IMR-90 (cell line): ENCODE measurements around the gene EPB41L3. TPM values are rescaled to one million over a fixed set of nuclear protein-coding genes. Genes with fewer than 3 reads are reported as not detected.

ENCODE experiments used
- ATAC-seq: fragments of 200-7000 bp; cut with Tn5 transposase; 2 replicates; pipeline ENCODE4 v1.9.1; 2020; ENCODE audit warnings: low read depth, mild to moderate bottlenecking, moderate library complexity
- BruUV-seq: library from RNA; stranded (reverse); fragments of 400-500 nt; replicated peaks from 2 replicates; lab custom pipeline; 2021; lab: Mats Ljungman, UMichigan
- CTCF ChIA-PET: fragments of 300-600 bp; formaldehyde crosslinking; extraction: SDS; loops from one replicate; lab custom pipeline; 2021; ENCODE audit warnings: antibody characterized with exemption; lab: Yijun Ruan, JAX
- POLR2A ChIA-PET: fragments of 300-600 bp; sonication (Branson Sonifier 250); formaldehyde crosslinking; loops from one replicate; lab custom pipeline; 2022; ENCODE audit warnings: antibody characterized with exemption; ENCODE audit not compliant: unreplicated experiment; lab: Charles Lee
- DNase-seq: peaks from one replicate; pipeline ENCODE4 v3.0.0; 2013
- H2AFZ ChIP-seq: replicated peaks from 2 replicates; pipeline ENCODE3; 2013; ENCODE audit warnings: low read length, mild to moderate bottlenecking; ENCODE audit not compliant: poor library complexity
- H2AK5ac ChIP-seq: 2 replicates; pipeline ENCODE4 v1.6.1; 2013; ENCODE audit warnings: low read depth, low read length, inconsistent platforms
- H2AK9ac ChIP-seq: replicated peaks from 2 replicates; pipeline ENCODE3; 2013; ENCODE audit warnings: mild to moderate bottlenecking, low read depth, low read length, moderate library complexity; ENCODE audit not compliant: poor library complexity
- H2BK120ac ChIP-seq: 2 replicates; pipeline ENCODE4 v1.6.1; 2013; ENCODE audit warnings: low read depth, low read length, inconsistent platforms
- H2BK15ac ChIP-seq: 3 replicates; pipeline ENCODE4 v1.6.1; 2013; ENCODE audit warnings: low read depth, low read length, inconsistent platforms
- H2BK20ac ChIP-seq: 2 replicates; pipeline ENCODE4 v1.6.1; 2013; ENCODE audit warnings: low read depth, mild to moderate bottlenecking, inconsistent platforms, low read length, moderate library complexity
- H2BK5ac ChIP-seq: 2 replicates; pipeline ENCODE4 v1.6.1; 2013; ENCODE audit warnings: mild to moderate bottlenecking, low read depth, low read length, inconsistent platforms; ENCODE audit not compliant: poor library complexity, severe bottlenecking
- H3K14ac ChIP-seq: replicated peaks from 2 replicates; pipeline ENCODE4 v1.6.1; 2013; ENCODE audit warnings: low read depth, low read length, inconsistent platforms
- H3K18ac ChIP-seq: 2 replicates; pipeline ENCODE4 v1.6.1; 2013; ENCODE audit warnings: low read depth, low read length, control low read depth
- H3K23ac ChIP-seq: 2 replicates; pipeline ENCODE4 v1.6.1; 2013; ENCODE audit warnings: low read depth, low read length, inconsistent platforms
- H3K27ac ChIP-seq: 2 replicates; pipeline ENCODE4 v1.5.1; 2013; ENCODE audit warnings: mild to moderate bottlenecking, control low read depth, low read length; ENCODE audit not compliant: insufficient read depth
- H3K27me3 ChIP-seq: 2 replicates; pipeline ENCODE4 v1.6.1; 2013; ENCODE audit warnings: low read length; ENCODE audit not compliant: control insufficient read depth, insufficient read depth
- H3K36me3 ChIP-seq: 2 replicates; pipeline ENCODE4 v1.6.1; 2013; ENCODE audit warnings: low read length, mixed read lengths; ENCODE audit not compliant: control insufficient read depth, insufficient read depth
- H3K4ac ChIP-seq: 2 replicates; pipeline ENCODE4 v1.6.1; 2013; ENCODE audit warnings: low read depth, low read length, inconsistent platforms
- H3K4me1 ChIP-seq: 2 replicates; pipeline ENCODE4 v1.6.1; 2013; ENCODE audit warnings: low read length, mixed read lengths; ENCODE audit not compliant: control insufficient read depth, insufficient read depth
- H3K4me2 ChIP-seq: 2 replicates; pipeline ENCODE4 v1.6.1; 2013; ENCODE audit warnings: low read depth, mild to moderate bottlenecking, control low read depth, low read length, moderate library complexity
- H3K4me3 ChIP-seq: 2 replicates; pipeline ENCODE4 v1.5.1; 2013; ENCODE audit warnings: low read depth, mild to moderate bottlenecking, control low read depth, low read length, moderate library complexity; ENCODE audit not compliant: insufficient read depth
- H3K56ac ChIP-seq: 2 replicates; pipeline ENCODE4 v1.6.1; 2013; ENCODE audit warnings: low read length, inconsistent platforms; ENCODE audit not compliant: insufficient read depth; ENCODE audit errors: extremely low read depth
- H3K79me1 ChIP-seq, 2 experiments: 2 replicates each; pipeline ENCODE4 v1.6.1; 2013; ENCODE audit warnings: low read length in 2 of 2, inconsistent platforms in 1 of 2, low read depth in 1 of 2
- H3K9ac ChIP-seq: 2 replicates; pipeline ENCODE4 v1.6.1; 2013; ENCODE audit warnings: low read depth, low read length, control low read depth
- H3K9me1 ChIP-seq: 2 replicates; pipeline ENCODE4 v1.6.1; 2013; ENCODE audit warnings: low read length, inconsistent platforms; ENCODE audit not compliant: insufficient read depth
- H3K9me3 ChIP-seq: 2 replicates; pipeline ENCODE4 v1.6.1; 2013; ENCODE audit warnings: low read length; ENCODE audit not compliant: control insufficient read depth, insufficient read depth
- H4K20me1 ChIP-seq: 2 replicates; pipeline ENCODE4 v1.6.1; 2013; ENCODE audit warnings: low read length, inconsistent platforms; ENCODE audit not compliant: insufficient read depth
- H4K5ac ChIP-seq: 2 replicates; pipeline ENCODE4 v1.6.1; 2013; ENCODE audit warnings: mild to moderate bottlenecking, low read depth, low read length, control low read depth
- H4K8ac ChIP-seq, 2 experiments: 2 replicates each; pipeline ENCODE4 v1.6.1; 2013; ENCODE audit warnings: low read depth in 2 of 2, low read length in 2 of 2, control low read depth in 1 of 2, inconsistent platforms in 1 of 2
- H4K91ac ChIP-seq: 2 replicates; pipeline ENCODE4 v1.6.1; 2013; ENCODE audit warnings: low read depth, low read length, inconsistent platforms; ENCODE audit not compliant: insufficient read depth
- CEBPB ChIP-seq: IDR thresholded peaks from 2 replicates; pipeline ENCODE4 v1.6.1; 2012; ENCODE audit warnings: low read depth, low read length, improper control_type of control experiment
- RCOR1 ChIP-seq: IDR thresholded peaks from 2 replicates; pipeline ENCODE4 v1.6.1; 2012; ENCODE audit warnings: mild to moderate bottlenecking, low read length, improper control_type of control experiment; ENCODE audit not compliant: insufficient replicate concordance
- USF2 ChIP-seq: fragments of 150-350 bp; IDR thresholded peaks from 2 replicates; pipeline ENCODE4 v1.6.1; 2017; ENCODE audit warnings: mild to moderate bottlenecking, antibody characterized with exemption, low read length, low read depth
- WGBS, 2 experiments: methylation state at CpG; one replicate each; pipeline versions ENCODE4 v1.1.5 to v1.1.7; 2013; ENCODE audit warnings: missing lambda C conversion rate in 2 of 2; ENCODE audit not compliant: insufficient read length in 1 of 2; ENCODE audit errors: extremely low coverage in 2 of 2; 5-methylcytosine and 5-hydroxymethylcytosine counted together
- dilution Hi-C: fragments of 300-500 bp; cut with HindIII; formaldehyde crosslinking; loops from one replicate; pipeline ENCODE4 v1.14.3; 2018; ENCODE audit warnings: low sequenced_read_pairs; ENCODE audit not compliant: unreplicated experiment
- in situ Hi-C: fragments of 300-500 bp; cut with MboI; formaldehyde crosslinking; loops from 3 replicates; pipeline ENCODE4 v1.14.3; 2019; ENCODE audit warnings: low sequenced_read_pairs, inconsistent platforms, mixed read lengths
- intact Hi-C: fragments of 100-400 bp; cut with micrococcal nuclease; formaldehyde crosslinking; loops from 2 replicates; pipeline ENCODE4 v1.10.0; 2022
- polyA plus RNA-seq, 3 experiments: library from polyadenylated mRNA; depleted of rRNA; stranded (reverse); fragments of >200 nt; gene quantifications; 2 replicates each; pipeline ENCODE4 v1.2.3, GENCODE V29; 2012; ENCODE audit warnings: low replicate concordance in 1 of 3
- total RNA-seq: library from RNA; depleted of rRNA; stranded (reverse); fragments of >200 nt; gene quantifications from 2 replicates; pipeline ENCODE4 v1.2.3, GENCODE V29; 2012

Gene EPB41L3
- total and polyA plus RNA-seq, 2 of the 4 experiments (the other 2 are of a cell fraction), result 36.6 to 70.3 TPM

GRCh38 chr18:5498452-5498851 lies 45.3 kb downstream of the EPB41L3 start:
- Histone ChIP-seq H2BK15ac (no peak overlapping the region), H3K9ac (no peak overlapping the region), H2BK5ac (no peak overlapping the region), H3K27ac (no peak overlapping the region), H2AFZ (no peak overlapping the region), H3K36me3 (no peaks in the 10 kb centered on the region), H3K56ac (no peak overlapping the region), H3K18ac (no peak overlapping the region), H2AK5ac (no peak overlapping the region), H4K5ac (no peak overlapping the region), H2AK9ac (no peak overlapping the region), H4K8ac (no peak overlapping the region), H3K9me3 (no peaks in the 10 kb centered on the region), H4K20me1 (peaks cover 10% of the 10 kb centered on the region; the same call in 1 of the 2 replicates), H3K79me1 (peaks cover 4 to 27% of the 10 kb centered on the region in 2 experiments), H2BK20ac (no peak overlapping the region), H3K4me2 (no peak overlapping the region), H4K91ac (no peak overlapping the region), H2BK120ac (no peak overlapping the region), H3K4ac (no peak overlapping the region), H3K27me3 (no peaks in the 10 kb centered on the region), H3K4me3 (no peak overlapping the region), H3K23ac (no peak overlapping the region), H3K9me1 (0 out of 2 replicates have a peak, but pooled peaks cover 2% of the 10 kb centered on the region), H3K14ac (no peak overlapping the region), H3K4me1 (no peaks in the 10 kb centered on the region)
- DNase-seq (no peak), ATAC-seq (no peak)
- intact Hi-C loops (no loop called here), dilution Hi-C loops (no loop called here), in situ Hi-C loops (no loop called here)
- POLR2A ChIA-PET, result no interaction called here
- TF ChIP-seq CEBPB (no peak), RCOR1 (no peak), USF2 (no peak)
- CTCF ChIA-PET, result no interaction called here
- WGBS, 2 experiments, result no CpG with 5 or more reads among the region's 6 CpGs
- no TSS peak for BruUV-seq
